HG02852 (cell line): ENCODE data around the gene IGFBP1.

Experiments used
- ATAC-seq: cut with Tn5 transposase; IDR thresholded peaks from one replicate; pipeline ENCODE4 v1.9.1; 2021; ENCODE audit warnings: mild to moderate bottlenecking, moderate library complexity; ENCODE audit not compliant: unreplicated experiment

IGFBP1 gene

DNA sequence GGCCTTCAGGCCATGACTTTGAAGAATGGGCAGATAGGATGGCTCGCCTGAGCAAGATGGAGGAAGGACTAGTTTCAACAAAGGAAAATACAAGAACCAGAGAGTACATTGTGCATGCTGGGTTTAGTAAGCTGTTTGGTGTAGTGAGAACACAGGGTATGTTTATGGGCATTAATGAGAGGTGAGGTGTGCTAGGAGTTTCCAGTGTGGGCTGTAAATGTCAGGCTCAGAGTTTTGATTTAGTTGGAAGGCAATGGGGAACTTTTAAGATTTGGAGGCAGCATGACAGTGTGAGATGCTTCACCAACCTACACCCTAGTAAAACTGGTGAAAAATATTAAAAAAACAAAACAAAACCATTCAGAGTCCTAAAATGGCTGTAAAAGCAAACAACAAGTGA is 13.3 kb downstream of the IGFBP1 start:
- no peak for ATAC-seq

DNA sequence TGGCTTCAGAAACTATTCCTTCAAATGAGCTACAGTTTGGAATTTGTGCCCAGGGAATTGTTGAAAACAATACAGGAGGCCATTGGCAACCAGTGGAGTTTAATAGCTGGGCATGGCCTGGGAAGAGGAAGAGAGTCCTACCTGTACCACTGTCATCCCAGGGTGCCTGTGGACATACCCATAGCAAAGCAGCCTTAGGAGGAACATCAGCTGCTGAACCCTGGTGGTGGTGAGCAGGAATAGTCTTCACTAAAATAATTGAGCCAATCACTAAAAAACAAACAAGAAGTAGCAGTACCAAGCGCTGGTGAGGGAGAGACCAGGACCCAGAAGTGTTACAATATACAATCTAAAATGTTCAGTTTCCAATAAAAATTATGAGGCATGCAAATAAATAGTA is 14.5 kb downstream of the IGFBP1 start:
- no peak for ATAC-seq

- ATAC-seq: no peak
These were observed 21.3 kb downstream of the IGFBP1 start for GRCh38 chr7:45909561-45909960.

GRCh38 chr7:45910855-45911254 is 22.6 kb downstream of the IGFBP1 start:
- no peak for ATAC-seq

GRCh38 chr7:45911311-45911710 is 23.0 kb downstream of the IGFBP1 start:
- no peak for ATAC-seq

GRCh38 chr7:45912972-45913371 is 24.7 kb downstream of the IGFBP1 start:
- no peak for ATAC-seq

- ATAC-seq: no peak
These were observed 26.6 kb downstream of the IGFBP1 start for GRCh38 chr7:45914911-45915310.

DNA sequence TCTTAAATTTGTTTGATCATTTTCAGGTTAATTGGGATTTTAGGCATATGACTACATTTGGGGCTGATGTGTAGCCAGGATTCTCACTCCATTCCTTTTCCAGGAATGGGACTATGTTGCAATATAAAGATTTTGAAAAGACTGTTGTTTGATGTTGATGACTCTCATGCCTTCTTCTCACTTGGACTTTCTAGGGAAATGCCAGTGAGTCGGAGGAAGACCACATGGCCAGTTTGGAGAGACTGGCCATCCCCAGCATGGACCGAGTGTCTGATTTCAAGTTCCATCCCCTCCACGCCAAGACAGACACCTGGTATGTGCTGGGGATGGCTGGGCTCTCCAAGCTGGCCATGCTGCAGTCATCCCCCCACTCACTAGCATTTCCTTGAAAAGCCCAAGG is 27.3 kb downstream of the IGFBP1 start:
- ATAC-seq: no peak

DNA sequence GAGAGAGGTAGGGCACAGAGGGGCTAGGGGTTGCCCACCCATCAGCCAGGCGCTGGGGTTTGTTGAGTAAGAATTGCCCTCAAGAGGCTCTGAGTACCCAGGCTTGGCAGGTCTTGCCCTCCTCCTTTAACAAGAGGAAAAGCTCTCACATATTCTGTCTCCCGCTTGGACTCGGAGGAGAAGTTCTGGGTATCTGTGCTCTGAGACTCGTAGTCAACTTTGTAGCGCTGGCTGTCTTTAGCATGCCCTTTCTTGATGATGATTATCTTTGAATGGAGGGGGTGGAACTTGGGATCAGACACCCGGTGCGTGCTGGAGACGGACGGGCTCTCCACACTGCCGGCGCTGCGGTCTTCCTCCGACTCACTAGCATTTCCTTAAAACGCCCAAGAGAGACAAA is 28.8 kb downstream of the IGFBP1 start:
- no peak for ATAC-seq

GRCh38 chr7:45917658-45918057 is 29.4 kb downstream of the IGFBP1 start:
- peak; percentile 83 for ATAC-seq

DNA sequence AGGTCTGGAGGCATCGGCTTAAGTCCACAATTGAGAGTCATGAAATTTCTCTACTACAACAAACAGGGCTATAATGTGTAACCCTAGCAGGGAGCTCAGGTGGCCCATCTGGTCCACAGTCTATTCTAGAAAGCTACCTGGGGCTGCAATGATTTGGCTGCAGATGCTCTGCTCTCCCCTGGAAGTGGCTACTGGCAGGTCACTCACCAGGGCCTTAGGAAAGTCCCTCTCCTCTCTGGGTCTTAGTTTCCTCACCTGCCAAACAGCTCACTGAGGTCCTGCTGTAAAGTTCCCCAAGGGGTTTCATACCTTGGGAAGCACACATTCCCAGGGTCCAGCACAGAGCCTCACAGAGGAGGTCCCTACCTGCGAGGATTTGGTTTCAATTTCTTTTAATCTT is 30.3 kb downstream of the IGFBP1 start:
- ATAC-seq: no peak

DNA sequence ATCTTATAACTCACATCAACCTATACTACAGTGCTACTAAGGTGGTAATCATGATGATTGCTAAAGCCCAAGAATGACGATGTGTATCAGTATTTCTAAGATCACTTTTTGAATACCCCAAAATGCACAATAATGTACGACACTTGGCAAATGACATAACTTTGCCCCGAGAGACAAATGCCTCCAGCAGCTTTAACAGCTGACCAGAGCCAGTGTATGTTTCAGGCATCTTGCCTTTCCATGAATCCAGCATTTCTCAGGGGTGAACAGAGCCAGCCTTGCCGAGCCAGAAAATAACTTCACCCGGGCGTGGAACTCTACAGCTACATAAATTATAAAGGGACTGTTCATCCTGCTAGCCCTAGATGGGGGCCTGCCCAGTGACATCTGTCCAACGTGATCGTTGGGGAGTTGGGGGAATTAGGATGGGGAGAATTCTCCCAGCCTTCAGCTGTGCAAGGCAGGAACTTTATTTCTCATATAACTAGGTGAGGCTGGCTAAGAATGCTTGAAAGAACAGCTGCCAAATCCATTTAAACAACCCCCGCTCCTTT is 31.0 kb downstream of the IGFBP1 start:
- ATAC-seq: no peak

DNA sequence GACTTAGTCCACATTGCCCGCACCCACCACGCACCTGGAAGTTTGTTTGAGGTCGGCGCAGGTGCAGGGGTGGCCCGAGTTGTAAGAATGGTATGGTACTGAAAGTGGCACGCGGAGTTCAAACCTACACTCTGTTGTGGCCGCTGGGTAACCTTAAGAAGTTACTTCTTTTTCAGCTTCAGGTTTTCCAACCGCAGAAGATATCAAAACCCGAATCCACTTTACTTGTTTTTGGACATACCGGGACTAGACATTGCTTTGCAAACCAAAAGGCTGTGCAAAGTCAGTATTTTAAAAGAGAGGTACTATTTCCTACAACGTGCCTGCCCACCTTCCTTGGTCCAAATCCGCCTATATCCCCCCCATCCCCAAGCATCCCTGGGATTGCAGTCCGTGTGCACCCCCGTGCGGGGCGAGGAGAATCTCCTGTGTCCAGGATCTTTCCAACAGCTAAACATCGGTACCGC is 31.7 kb downstream of the IGFBP1 start:
- no peak for ATAC-seq

DNA sequence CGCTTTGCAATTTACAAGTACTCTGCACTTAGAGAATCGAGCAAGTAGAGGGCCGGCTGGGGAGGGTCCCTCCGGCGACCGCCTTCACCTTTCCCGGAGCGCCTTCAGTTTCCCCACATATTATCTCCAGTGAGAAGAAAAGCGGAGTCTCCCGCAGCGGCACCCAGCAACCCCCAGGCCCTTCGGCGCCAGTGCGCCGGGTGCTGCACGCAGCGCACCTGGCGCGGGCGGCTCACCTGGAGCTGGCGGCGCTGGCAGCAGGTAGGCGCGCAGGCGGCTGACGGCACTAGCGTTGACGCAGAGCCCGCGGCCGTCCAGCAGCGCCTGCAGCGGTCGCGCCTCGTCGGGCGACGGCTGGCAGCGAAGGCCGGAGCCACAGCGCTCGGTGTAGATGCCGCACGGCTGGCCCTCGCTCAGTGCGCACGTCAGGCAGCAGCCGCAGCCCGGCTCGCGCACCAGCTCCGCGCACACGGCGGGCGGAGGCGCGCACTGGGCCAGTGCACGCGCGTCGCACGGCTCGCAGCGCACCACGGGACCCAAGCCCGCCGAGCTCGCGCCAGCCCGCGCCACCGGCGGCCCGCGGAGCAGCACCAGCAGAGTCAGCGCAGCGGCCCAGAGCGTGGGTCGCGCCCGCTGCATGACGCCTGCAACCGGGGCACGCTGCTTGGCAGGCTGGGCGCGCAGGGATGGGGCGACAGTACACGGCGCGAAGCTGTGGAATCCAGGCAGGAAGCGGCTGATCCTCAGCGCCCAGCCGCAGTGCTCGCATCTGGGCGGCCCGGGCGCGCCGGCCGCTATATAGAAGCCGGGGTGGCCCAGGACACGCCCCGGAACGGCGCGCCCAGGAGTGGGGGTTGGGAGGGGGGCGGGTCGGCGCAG is 32.5 kb downstream of the IGFBP1 start, which contains the start of gene IGFBP3:
Gene IGFBP3, minus strand, starts transcription at position 771 of the 879 bp plus-strand sequence. Its CDS starts 132 bp downstream, at position 639.
- ATAC-seq: no peak

- no peak for ATAC-seq
These were observed 33.1 kb downstream of the IGFBP1 start for GRCh38 chr7:45921381-45921698.

GRCh38 chr7:45921699-45922519 is 33.6 kb downstream of the IGFBP1 start:
- ATAC-seq: no peak

DNA sequence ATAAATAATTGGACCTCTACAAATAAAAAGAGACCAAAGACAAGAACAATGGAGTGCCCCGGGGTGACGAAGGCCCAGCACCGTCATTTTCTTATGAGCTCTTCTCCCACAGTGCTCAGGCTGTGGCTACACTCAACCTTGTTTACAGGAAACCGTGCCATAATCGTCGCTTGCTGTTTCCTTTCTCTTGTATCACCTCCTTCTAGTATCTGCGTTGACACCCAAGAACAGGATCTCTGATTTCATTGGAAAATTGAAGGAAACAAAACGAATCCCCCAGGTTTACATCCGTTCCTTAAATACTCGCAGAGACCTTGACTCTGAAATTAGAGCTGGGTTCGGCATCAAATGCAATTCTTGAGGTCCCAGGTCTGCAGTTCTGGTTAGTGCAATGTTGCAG is 34.5 kb downstream of the IGFBP1 start:
- ATAC-seq: no peak

DNA sequence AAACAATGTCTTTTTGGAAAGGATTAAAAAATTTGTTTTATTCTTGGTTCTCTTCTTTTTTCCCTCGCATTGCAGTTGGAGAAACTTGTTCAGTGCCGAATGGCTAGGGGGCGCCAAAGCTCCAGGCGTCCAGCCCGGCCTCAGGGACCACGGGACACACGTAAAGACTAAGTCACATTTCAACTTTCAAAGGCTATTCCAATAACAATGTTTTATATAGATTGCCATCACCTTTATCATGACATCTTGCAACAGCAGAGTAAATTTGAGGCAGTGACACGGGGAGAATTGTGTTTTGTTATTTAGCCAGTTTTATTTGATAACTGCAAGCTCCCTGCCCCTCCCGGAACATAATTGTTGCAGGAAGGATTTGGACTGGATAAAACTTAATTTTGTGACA is 35.0 kb downstream of the IGFBP1 start:
- ATAC-seq: peak; percentile 45

DNA sequence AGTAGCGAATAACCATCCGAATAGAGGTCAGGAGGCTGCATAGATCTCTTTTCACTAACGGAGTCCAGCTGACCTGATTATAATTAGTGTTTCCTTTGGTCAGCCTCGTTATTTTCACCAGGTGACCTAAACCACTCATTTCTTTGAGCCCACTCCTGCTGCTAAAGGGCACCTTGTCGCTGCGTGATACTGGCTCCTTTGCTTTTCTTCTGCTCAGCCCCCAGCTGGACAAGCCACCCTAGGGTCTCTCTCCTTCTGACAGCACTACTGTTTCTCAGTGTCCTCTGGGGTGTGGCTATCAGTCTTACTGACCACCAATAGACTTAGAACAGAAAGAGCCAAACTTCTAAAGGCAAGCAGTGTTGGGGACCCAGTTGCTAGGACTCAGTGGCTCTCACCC is 35.5 kb downstream of the IGFBP1 start:
- no peak for ATAC-seq

DNA sequence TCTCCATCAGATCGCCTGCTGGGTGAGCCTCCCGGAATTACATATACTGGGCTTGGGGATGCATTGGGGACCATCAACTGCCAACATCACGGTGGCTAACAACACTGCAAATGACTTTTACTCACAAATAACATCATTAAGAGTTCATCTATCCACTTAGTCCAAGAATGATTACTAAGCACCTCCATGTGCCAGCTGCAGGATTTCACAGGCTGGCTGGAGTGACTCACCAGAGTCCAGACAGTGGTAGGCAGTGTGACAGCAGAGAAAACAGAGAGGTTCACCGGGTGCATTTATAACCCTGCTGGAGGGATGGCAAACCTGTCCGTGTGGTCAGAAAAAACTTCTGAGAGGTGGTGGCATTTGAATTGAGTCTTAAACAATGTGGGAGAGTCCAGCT is 36.0 kb downstream of the IGFBP1 start:
- ATAC-seq: no peak

DNA sequence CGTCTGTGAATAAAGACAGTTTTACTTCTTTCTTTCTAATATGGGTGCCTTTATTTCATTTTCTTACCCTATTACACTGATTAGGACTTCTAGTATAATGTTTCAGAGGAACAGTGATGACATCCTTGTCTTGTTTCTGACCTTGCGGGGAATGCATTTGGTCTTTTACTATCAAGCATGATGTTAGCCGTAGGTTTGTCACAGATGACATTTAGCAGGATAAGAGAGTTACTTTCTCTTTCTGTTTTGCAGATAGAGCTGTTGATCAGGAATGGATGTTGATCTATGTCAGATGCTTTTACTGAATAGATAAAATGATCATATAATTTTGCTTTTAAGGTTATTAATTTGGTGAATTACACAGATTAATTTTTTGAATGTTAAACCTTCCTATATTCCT is 39.4 kb downstream of the IGFBP1 start:
- ATAC-seq: no peak

DNA sequence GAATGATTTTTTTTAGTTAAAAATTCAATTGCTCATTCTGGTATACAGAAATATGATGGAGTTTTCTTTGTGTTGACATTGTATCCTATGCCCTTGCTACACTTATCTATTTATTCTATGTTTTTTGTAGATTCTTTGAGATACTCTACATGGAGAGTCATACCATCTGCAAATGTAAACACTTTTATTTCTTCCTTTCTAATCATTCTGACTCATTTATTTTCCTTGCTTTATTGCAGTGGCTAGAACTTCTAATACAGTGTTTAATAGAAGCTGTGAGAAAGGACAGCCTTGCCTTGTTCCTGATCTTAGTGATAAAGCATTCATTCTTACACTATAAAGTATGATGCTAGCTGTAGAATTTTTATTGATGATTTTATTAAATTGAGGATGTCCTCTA is 42.7 kb downstream of the IGFBP1 start:
- ATAC-seq: no peak
